CD14-positive monocyte (primary cell): ENCODE data around the gene MRPL47. TPM values are rescaled to one million over a fixed set of nuclear protein-coding genes. Genes with fewer than 3 reads are reported as not detected.

Experiments used
- DNase-seq, 3 donors: peaks; one replicate each; pipeline ENCODE4 v3.0.0-alpha.2; 2011 to 2022
- H2AFZ ChIP-seq: 2 replicates; pipeline ENCODE4 v1.6.0; 2012; ENCODE audit warnings: mild to moderate bottlenecking, low read depth, low read length, inconsistent platforms; ENCODE audit not compliant: insufficient read depth, poor library complexity, severe bottlenecking
- H3K27ac ChIP-seq, 2 donors: 1 replicate in 1 of 2; 2 replicates in 1 of 2; pipeline ENCODE4 v1.5.1; 2012 to 2013; ENCODE audit warnings: low read length in 2 of 2, control low read depth in 1 of 2, inconsistent platforms in 1 of 2, low read depth in 1 of 2, mild to moderate bottlenecking in 1 of 2
- H3K27me3 ChIP-seq, 2 donors: one replicate each; pipeline versions ENCODE4 v1.6.0 to v1.6.1; 2011 to 2013; ENCODE audit warnings: low read length in 2 of 2; ENCODE audit not compliant: control insufficient read depth in 2 of 2, insufficient read depth in 2 of 2
- H3K36me3 ChIP-seq, 2 donors: replicated peaks in 1 of 2; 1 replicate in 1 of 2; 2 replicates in 1 of 2; pipeline versions ENCODE4 v1.5.1 to v1.6.1; 2012 to 2013; ENCODE audit warnings: low read length in 2 of 2, control low read depth in 1 of 2, inconsistent platforms in 1 of 2, mild to moderate bottlenecking in 1 of 2; ENCODE audit not compliant: insufficient read depth in 2 of 2, control insufficient read depth in 1 of 2
- H3K4me1 ChIP-seq, 2 donors: 1 replicate in 1 of 2; 2 replicates in 1 of 2; pipeline versions ENCODE4 v1.5.1 to v1.6.1; 2012 to 2013; ENCODE audit warnings: low read length in 2 of 2, control low read depth in 1 of 2, inconsistent platforms in 1 of 2, mild to moderate bottlenecking in 1 of 2, moderate library complexity in 1 of 2; ENCODE audit not compliant: insufficient read depth in 2 of 2, control insufficient read depth in 1 of 2
- H3K4me2 ChIP-seq: replicated peaks from 2 replicates; pipeline ENCODE3; 2012; ENCODE audit warnings: low read length, moderate library complexity, mild to moderate bottlenecking; ENCODE audit not compliant: poor library complexity, severe bottlenecking; ENCODE audit errors: extremely low read depth
- H3K4me3 ChIP-seq, 3 experiments: fragments of 200-600 bp in 1 of 3; sonication (generic) in 1 of 3; replicated peaks in 1 of 3; 1 replicate in 2 of 3; 2 replicates in 1 of 3; pipeline ENCODE4 v1.5.1; 2011 to 2013; ENCODE audit warnings: low read length in 3 of 3, mild to moderate bottlenecking in 3 of 3, control low read depth in 2 of 3, low read depth in 2 of 3, inconsistent platforms in 1 of 3, moderate library complexity in 1 of 3
- H3K79me2 ChIP-seq: 2 replicates; pipeline ENCODE4 v1.6.0; 2012; ENCODE audit warnings: mild to moderate bottlenecking, control low read depth, inconsistent platforms, low read length, moderate library complexity; ENCODE audit not compliant: insufficient read depth
- H3K9ac ChIP-seq: 2 replicates; pipeline ENCODE4 v1.6.0; 2017; ENCODE audit warnings: low read length, mild to moderate bottlenecking; ENCODE audit not compliant: insufficient read depth, poor library complexity, severe bottlenecking
- H3K9me3 ChIP-seq, 2 donors: replicated peaks in 1 of 2; 1 replicate in 1 of 2; 2 replicates in 1 of 2; pipeline versions ENCODE4 v1.5.1 to v1.6.1; 2012 to 2013; ENCODE audit warnings: low read length in 2 of 2, control low read depth in 1 of 2; ENCODE audit not compliant: control insufficient read depth in 1 of 2, insufficient read depth in 1 of 2
- H4K20me1 ChIP-seq: 2 replicates; pipeline ENCODE4 v1.6.0; 2012; ENCODE audit warnings: mild to moderate bottlenecking, low read length, control low read depth, moderate library complexity; ENCODE audit not compliant: insufficient read depth
- H3K27ac Mint-ChIP-seq, 7 donors: one replicate each; pipeline ENCODE4 v1.8.0; 2020; ENCODE audit warnings: mild to moderate bottlenecking in 7 of 7, mixed read lengths in 7 of 7, moderate library complexity in 6 of 7, inconsistent platforms in 2 of 7
- H3K27me3 Mint-ChIP-seq, 3 donors: one replicate each; pipeline ENCODE4 v1.8.0; 2021 to 2022; ENCODE audit warnings: low read depth in 3 of 3, mild to moderate bottlenecking in 3 of 3, mixed read lengths in 3 of 3, moderate library complexity in 3 of 3, inconsistent platforms in 1 of 3
- H3K36me3 Mint-ChIP-seq, 2 donors: one replicate each; pipeline ENCODE4 v1.8.0; 2020; ENCODE audit warnings: mixed read lengths in 2 of 2, inconsistent platforms in 1 of 2, mild to moderate bottlenecking in 1 of 2
- H3K4me1 Mint-ChIP-seq: one replicate; pipeline ENCODE4 v1.8.0; 2020; ENCODE audit warnings: mild to moderate bottlenecking, mixed read lengths
- H3K4me3 Mint-ChIP-seq, 2 donors: one replicate each; pipeline ENCODE4 v1.8.0; 2020; ENCODE audit warnings: mild to moderate bottlenecking in 2 of 2, mixed read lengths in 2 of 2, moderate library complexity in 1 of 2
- H3K9me3 Mint-ChIP-seq, 7 donors: one replicate each; pipeline ENCODE4 v1.8.0; 2020 to 2022; ENCODE audit warnings: mixed read lengths in 7 of 7, mild to moderate bottlenecking in 6 of 7, moderate library complexity in 6 of 7, inconsistent platforms in 2 of 7
- WGBS: methylation state at CpG from one replicate; pipeline ENCODE4 v1.1.5; 2013; ENCODE audit warnings: missing lambda C conversion rate; ENCODE audit not compliant: insufficient coverage; 5-methylcytosine and 5-hydroxymethylcytosine counted together
- intact Hi-C, 2 donors: fragments of 100-400 bp; cut with micrococcal nuclease; formaldehyde crosslinking; loops; one replicate each; pipeline versions ENCODE4 v1.15.0 to v1.15.1; 2023
- polyA plus RNA-seq, 3 donors: library from polyadenylated mRNA; depleted of rRNA in 1 of 3; unstranded in 2 of 3; stranded (reverse) in 1 of 3; fragments of 300-500 nt in 2 of 3; fragments of >200 nt in 1 of 3; fragmentation: Illumina TruSeq in 2 of 3; gene quantifications; 1 replicate in 2 of 3; 2 replicates in 1 of 3; pipeline ENCODE4 v1.2.3, GENCODE V29; 2012 to 2021
- TF ChIP-seq, protein P1 (sequence below): fragments of 200-600 bp; IDR thresholded peaks from one replicate; pipeline ENCODE4 v1.8.0; 2022; ENCODE audit warnings: antibody characterized with exemption, mild to moderate bottlenecking

The MRPL47 gene
- polyA plus RNA-seq, 3 donors: 10.3 to 46.4 (median 44.3) TPM

DNA sequence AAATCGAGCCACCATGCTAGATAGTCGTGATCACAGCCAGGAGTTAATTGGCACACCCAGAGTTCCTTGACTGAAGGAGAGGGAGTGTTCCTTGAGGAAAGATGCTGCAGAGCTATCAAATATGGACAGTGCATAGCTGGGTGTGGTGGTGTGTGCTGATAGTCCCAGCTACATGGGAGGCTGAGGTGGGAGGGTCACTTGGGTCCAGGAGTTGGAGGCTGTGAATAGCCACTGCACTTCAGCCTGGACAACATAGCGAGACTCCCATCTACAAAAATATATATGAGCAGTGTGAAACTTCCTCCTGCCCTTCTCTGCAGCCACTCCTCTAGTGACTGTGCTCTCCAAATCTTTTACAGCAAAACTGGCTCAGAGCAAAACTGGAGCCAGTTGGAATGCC, 38.4 kb upstream of the MRPL47 start:
- TF ChIP-seq, protein P1, sequence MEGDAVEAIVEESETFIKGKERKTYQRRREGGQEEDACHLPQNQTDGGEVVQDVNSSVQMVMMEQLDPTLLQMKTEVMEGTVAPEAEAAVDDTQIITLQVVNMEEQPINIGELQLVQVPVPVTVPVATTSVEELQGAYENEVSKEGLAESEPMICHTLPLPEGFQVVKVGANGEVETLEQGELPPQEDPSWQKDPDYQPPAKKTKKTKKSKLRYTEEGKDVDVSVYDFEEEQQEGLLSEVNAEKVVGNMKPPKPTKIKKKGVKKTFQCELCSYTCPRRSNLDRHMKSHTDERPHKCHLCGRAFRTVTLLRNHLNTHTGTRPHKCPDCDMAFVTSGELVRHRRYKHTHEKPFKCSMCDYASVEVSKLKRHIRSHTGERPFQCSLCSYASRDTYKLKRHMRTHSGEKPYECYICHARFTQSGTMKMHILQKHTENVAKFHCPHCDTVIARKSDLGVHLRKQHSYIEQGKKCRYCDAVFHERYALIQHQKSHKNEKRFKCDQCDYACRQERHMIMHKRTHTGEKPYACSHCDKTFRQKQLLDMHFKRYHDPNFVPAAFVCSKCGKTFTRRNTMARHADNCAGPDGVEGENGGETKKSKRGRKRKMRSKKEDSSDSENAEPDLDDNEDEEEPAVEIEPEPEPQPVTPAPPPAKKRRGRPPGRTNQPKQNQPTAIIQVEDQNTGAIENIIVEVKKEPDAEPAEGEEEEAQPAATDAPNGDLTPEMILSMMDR: no peak
- H3K27me3 Mint-ChIP-seq: peaks cover 0 to 5% (median 1%) of the 10 kb centered on the region in 3 donors
- no peak overlapping the region for H3K27ac Mint-ChIP-seq
- H3K4me3 ChIP-seq: no peak overlapping the region
- DNase-seq: no peak
- no peaks in the 10 kb centered on the region for H3K36me3 ChIP-seq
- H3K9ac ChIP-seq: no peak overlapping the region
- no peaks in the 10 kb centered on the region for H4K20me1 ChIP-seq
- no peaks in the 10 kb centered on the region for H3K4me1 ChIP-seq
- H3K4me2 ChIP-seq: no peak overlapping the region
- no peaks in the 10 kb centered on the region for H3K27me3 ChIP-seq
- H3K4me1 Mint-ChIP-seq: no peaks in the 10 kb centered on the region
- no peaks in the 10 kb centered on the region for H3K36me3 Mint-ChIP-seq
- WGBS: 83% methylated on average over 2 of the region's 3 CpGs
- intact Hi-C loops: no loop called here
- no peaks in the 10 kb centered on the region for H3K79me2 ChIP-seq
- no peak overlapping the region for H2AFZ ChIP-seq
- peaks cover 0 to 1% (median 0%) of the 10 kb centered on the region in 7 donors for H3K9me3 Mint-ChIP-seq
- H3K9me3 ChIP-seq: no peaks in the 10 kb centered on the region
- no peak overlapping the region for H3K27ac ChIP-seq
- H3K4me3 Mint-ChIP-seq: no peak overlapping the region

DNA sequence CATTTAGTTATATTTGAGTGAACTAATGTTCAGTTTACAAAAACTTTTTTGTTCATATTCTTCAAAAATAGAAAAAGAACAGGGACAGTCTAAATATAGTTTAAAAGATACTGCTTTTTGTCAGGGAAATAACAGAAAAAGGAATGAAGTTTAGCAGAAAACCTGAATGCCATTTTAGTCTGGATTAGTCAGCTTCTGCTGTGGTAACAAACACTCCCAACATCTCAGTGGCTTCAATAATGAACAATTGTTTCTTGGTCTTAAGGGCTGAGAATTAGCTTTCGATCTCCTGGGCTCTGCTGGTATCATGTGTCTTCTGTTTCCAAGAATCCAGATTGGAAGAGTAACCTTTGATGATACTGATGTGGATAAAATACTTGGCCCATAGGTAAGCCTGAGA, 36.0 kb upstream of the MRPL47 start:
- Histone ChIP-seq H3K4me1 (no peaks in the 10 kb centered on the region), H3K9ac (no peak overlapping the region), H3K27me3 (no peaks in the 10 kb centered on the region), H3K36me3 (no peaks in the 10 kb centered on the region), H4K20me1 (no peaks in the 10 kb centered on the region), H3K4me2 (no peak overlapping the region), H3K4me3 (no peak overlapping the region), H3K79me2 (no peaks in the 10 kb centered on the region), H3K9me3 (no peaks in the 10 kb centered on the region), H3K27ac (no peak overlapping the region), H2AFZ (no peak overlapping the region)
- no peak overlapping the region for H3K4me3 Mint-ChIP-seq
- TF ChIP-seq, protein P1: no peak
- H3K9me3 Mint-ChIP-seq: peaks cover 0 to 1% (median 0%) of the 10 kb centered on the region in 7 donors
- no peak overlapping the region for H3K27ac Mint-ChIP-seq
- H3K36me3 Mint-ChIP-seq: no peaks in the 10 kb centered on the region
- no peaks in the 10 kb centered on the region for H3K4me1 Mint-ChIP-seq
- no peak for DNase-seq
- H3K27me3 Mint-ChIP-seq: peaks cover 0 to 2% (median 0%) of the 10 kb centered on the region in 3 donors
- intact Hi-C loops: no loop called here
- 100% methylated on average over 1 of the region's 1 CpG for WGBS
